Skeletal muscle satellite cell (primary cell): ENCODE data around the gene SMG5.

Source experiments
- H3K27me3 ChIP-seq: 2 replicates; pipeline ENCODE4 v1.7.0; 2013; ENCODE audit warnings: low read length; ENCODE audit not compliant: control insufficient read depth, insufficient read depth
- H3K36me3 ChIP-seq: 2 replicates; pipeline ENCODE4 v1.7.0; 2013; ENCODE audit warnings: mild to moderate bottlenecking, control low read depth, low read length; ENCODE audit not compliant: insufficient read depth
- H3K4me1 ChIP-seq: 2 replicates; pipeline ENCODE4 v1.7.0; 2013; ENCODE audit warnings: low read length; ENCODE audit not compliant: control insufficient read depth, insufficient read depth
- H3K4me2 ChIP-seq: 2 replicates; pipeline ENCODE4 v1.7.0; 2013; ENCODE audit warnings: mild to moderate bottlenecking, low read length
- H3K4me3 ChIP-seq: 2 replicates; pipeline ENCODE4 v1.7.0; 2013; ENCODE audit warnings: low read length
- H3K9ac ChIP-seq: 2 replicates; pipeline ENCODE4 v1.7.0; 2013; ENCODE audit warnings: mild to moderate bottlenecking, low read depth, low read length, moderate library complexity
- H3K9me3 ChIP-seq: replicated peaks from 2 replicates; pipeline ENCODE4 v1.7.0; 2013; ENCODE audit warnings: mild to moderate bottlenecking, control low read depth, low read length

SMG5 gene

DNA sequence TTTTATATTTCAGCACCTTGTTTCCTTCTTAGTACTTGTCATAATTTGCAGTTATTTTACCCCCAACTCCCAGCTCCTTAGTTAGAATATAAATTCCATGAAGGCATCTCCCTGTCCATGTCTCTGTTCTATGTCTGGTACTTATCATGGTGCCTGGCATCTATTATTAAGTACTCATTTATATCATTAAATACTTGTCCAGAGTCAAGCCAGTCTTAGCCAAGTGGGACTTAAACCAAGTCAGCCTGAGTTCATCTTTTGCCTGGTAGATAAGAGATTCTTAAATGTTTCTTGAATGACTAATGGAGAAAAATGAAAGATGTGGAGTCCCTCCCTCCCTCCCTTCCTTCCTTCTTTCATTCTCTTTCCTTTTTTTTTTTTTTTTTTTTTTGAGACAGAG is 79.3 kb downstream of the SMG5 start:
- Histone ChIP-seq H3K36me3 (peaks cover 25% of the 10 kb centered on the region), H3K4me3 (no peak overlapping the region), H3K9me3 (no peaks in the 10 kb centered on the region), H3K27me3 (no peaks in the 10 kb centered on the region), H3K4me2 (no peak overlapping the region), H3K4me1 (peaks cover 6% of the 10 kb centered on the region), H3K9ac (no peak overlapping the region)

GRCh38 chr1:156200044-156200443 is 82.6 kb downstream of the SMG5 start:
- peaks cover 20% of the 10 kb centered on the region for H3K36me3 ChIP-seq
- no peak overlapping the region for H3K4me2 ChIP-seq
- no peaks in the 10 kb centered on the region for H3K27me3 ChIP-seq
- H3K4me1 ChIP-seq: peaks cover 6% of the 10 kb centered on the region
- no peaks in the 10 kb centered on the region for H3K9me3 ChIP-seq
- no peak overlapping the region for H3K4me3 ChIP-seq
- no peak overlapping the region for H3K9ac ChIP-seq
